ENCODE data around the gene KCNIP1. TPM values are rescaled to one million over a fixed set of nuclear protein-coding genes. Genes with fewer than 3 reads are reported as not detected.
A peak's percentile ranks its signal among the peaks of the same experiment; 100 is the strongest.

KCNIP1 gene
- total RNA-seq, 4 donors from 2014 or later, result 0.34 TPM; not detected in 3

DNA sequence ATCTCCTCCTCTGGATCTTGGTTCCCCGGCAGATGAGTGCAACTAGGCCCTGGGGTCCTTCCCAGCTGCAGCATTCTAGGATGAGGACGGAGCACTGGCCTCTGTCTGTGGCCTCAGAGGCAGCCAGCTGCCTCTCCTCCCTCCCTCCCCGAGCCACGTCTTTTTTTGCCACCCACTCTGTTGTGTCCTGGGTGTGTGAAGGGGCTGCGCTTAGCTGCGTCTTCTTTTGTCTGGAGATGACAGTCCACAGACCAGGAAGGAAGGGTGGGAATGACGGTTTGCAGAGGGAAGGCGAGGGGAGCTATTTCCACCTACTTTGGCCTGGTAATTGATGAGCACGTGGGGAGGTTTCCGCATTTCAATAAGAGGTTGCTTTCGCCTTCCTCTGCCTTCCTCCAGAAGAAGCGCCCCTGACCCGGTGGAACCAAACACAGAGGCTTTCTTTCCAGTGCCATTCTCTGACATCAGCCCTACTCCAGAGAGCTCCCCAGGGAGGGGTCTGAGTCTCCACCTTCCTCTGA lies 245.2 kb downstream of the KCNIP1 start:
- DNase-seq (ENCODE audit: low spot score in 2 of 2), result no peak
- Histone ChIP-seq H3K27me3 (peaks cover 13% of the 10 kb centered on the region), H3K9me3 (no peaks in the 10 kb centered on the region), H3K4me1 (peaks cover 23% of the 10 kb centered on the region), H3K27ac (no peak overlapping the region), H3K4me3 (no peak overlapping the region), H3K36me3 (no peaks in the 10 kb centered on the region)
- TF ChIP-seq, protein P1, sequence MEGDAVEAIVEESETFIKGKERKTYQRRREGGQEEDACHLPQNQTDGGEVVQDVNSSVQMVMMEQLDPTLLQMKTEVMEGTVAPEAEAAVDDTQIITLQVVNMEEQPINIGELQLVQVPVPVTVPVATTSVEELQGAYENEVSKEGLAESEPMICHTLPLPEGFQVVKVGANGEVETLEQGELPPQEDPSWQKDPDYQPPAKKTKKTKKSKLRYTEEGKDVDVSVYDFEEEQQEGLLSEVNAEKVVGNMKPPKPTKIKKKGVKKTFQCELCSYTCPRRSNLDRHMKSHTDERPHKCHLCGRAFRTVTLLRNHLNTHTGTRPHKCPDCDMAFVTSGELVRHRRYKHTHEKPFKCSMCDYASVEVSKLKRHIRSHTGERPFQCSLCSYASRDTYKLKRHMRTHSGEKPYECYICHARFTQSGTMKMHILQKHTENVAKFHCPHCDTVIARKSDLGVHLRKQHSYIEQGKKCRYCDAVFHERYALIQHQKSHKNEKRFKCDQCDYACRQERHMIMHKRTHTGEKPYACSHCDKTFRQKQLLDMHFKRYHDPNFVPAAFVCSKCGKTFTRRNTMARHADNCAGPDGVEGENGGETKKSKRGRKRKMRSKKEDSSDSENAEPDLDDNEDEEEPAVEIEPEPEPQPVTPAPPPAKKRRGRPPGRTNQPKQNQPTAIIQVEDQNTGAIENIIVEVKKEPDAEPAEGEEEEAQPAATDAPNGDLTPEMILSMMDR (IDR thresholded peaks at IDR 0.05), result no peak
- TF ChIP-seq POLR2A (IDR thresholded peaks at IDR 0.05) (no peak), POLR2AphosphoS5 (IDR thresholded peaks at IDR 0.05) (no peak), EP300 (IDR thresholded peaks at IDR 0.05) (no peak)
- WGBS, result 79% methylated on average over 13 of the region's 13 CpGs

DNA sequence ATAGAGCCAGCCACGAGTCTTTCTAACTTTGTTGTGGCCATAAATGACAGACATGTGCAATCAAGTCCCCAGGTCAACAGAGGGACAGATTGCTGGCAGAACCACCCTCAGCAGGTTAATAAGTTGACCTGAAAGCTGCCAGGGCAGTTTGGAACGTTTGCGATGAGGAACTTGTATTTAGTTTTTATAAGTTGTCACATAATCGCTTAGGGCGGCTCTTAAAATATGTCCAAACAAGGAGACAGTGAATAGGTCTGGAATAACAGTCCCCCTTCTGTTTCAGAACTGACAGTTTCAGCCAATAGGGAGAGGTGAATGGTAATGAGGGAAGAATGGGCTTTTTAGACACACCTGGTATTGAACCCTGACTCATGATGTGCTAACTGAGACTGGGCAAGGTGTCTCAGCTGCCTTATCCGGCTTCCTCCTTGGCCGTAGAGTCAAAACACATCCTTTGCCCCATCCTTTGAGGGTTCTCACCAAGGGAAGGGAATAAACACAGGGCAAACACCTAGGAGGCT lies 246.2 kb downstream of the KCNIP1 start:
- peaks cover 13% of the 10 kb centered on the region for H3K4me1 ChIP-seq
- no peaks in the 10 kb centered on the region for H3K9me3 ChIP-seq
- no peak overlapping the region for H3K4me3 ChIP-seq
- H3K27me3 ChIP-seq, result peaks cover 9% of the 10 kb centered on the region
- 63% methylated on average over 7 of the region's 7 CpGs for WGBS
- no peak for DNase-seq (ENCODE audit: low spot score in 2 of 2)
- TF ChIP-seq, protein P1 (IDR thresholded peaks at IDR 0.05), result no peak
- TF ChIP-seq POLR2AphosphoS5 (IDR thresholded peaks at IDR 0.05), result no peak
- TF ChIP-seq POLR2A (IDR thresholded peaks at IDR 0.05), result no peak
- TF ChIP-seq EP300 (IDR thresholded peaks at IDR 0.05), result no peak
- H3K27ac ChIP-seq, result no peak overlapping the region
- no peaks in the 10 kb centered on the region for H3K36me3 ChIP-seq

DNA sequence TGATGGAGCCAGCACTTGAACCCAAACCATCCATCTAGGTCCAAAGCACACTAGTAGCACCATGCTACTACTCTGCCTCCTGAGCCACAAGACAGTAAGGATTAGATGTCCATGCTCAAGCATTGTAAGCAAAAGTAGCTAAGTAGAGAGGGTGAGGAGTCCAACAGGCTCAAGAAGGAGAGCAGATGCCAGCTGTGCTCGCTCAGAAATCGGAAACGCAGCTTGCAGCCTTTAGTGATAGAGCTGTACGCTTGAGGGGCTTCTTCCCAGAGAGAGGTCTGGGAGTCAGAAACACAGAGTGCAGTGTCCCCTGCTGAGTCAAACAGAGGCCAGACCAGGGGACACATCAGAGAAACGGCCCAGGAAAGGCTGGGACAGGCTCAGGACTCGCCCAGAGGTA lies 247.0 kb downstream of the KCNIP1 start:
- Histone ChIP-seq H3K9me3 (no peaks in the 10 kb centered on the region), H3K27me3 (peaks cover 3% of the 10 kb centered on the region), H3K27ac (no peak overlapping the region), H3K4me3 (no peak overlapping the region), H3K4me1 (peaks cover 5% of the 10 kb centered on the region), H3K36me3 (no peaks in the 10 kb centered on the region)
- WGBS, result 85% methylated on average over 6 of the region's 6 CpGs
- no peak for DNase-seq (ENCODE audit: low spot score in 2 of 2)
- TF ChIP-seq EP300 (IDR thresholded peaks at IDR 0.05) (no peak), POLR2A (IDR thresholded peaks at IDR 0.05) (no peak), POLR2AphosphoS5 (IDR thresholded peaks at IDR 0.05) (no peak)
- TF ChIP-seq, protein P1 (IDR thresholded peaks at IDR 0.05), result no peak

DNA sequence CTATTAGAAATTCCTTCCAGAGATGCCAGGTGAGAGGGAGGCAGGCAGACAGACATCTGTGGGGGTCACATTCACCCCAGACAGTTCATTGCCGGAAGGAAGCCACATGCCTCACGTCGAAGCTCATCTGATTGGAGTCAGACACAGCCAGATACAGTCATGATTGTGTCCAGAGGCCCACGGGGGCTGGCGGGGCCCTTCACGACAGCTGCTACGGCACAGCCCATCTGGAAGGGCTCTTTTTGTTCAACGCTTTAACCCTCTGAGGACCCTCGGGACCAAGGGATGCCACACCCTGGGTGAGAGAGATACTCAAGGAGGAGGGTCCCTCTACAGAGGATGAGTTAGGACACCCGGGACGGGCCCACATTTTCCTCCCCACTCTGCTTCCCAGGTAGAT lies 247.8 kb downstream of the KCNIP1 start:
- H3K9me3 ChIP-seq, result no peaks in the 10 kb centered on the region
- no peak overlapping the region for H3K4me3 ChIP-seq
- H3K36me3 ChIP-seq, result no peaks in the 10 kb centered on the region
- peaks cover 3% of the 10 kb centered on the region for H3K27me3 ChIP-seq
- WGBS, result 52% methylated on average over 9 of the region's 11 CpGs
- peaks cover 4% of the 10 kb centered on the region for H3K4me1 ChIP-seq
- TF ChIP-seq POLR2A (IDR thresholded peaks at IDR 0.05) (no peak), EP300 (IDR thresholded peaks at IDR 0.05) (no peak), POLR2AphosphoS5 (IDR thresholded peaks at IDR 0.05) (no peak)
- TF ChIP-seq, protein P1 (IDR thresholded peaks at IDR 0.05), result no peak
- DNase-seq (ENCODE audit: low spot score in 2 of 2), result peak in 1 of 2 donors; percentile 69
- H3K27ac ChIP-seq, result no peak overlapping the region

DNA sequence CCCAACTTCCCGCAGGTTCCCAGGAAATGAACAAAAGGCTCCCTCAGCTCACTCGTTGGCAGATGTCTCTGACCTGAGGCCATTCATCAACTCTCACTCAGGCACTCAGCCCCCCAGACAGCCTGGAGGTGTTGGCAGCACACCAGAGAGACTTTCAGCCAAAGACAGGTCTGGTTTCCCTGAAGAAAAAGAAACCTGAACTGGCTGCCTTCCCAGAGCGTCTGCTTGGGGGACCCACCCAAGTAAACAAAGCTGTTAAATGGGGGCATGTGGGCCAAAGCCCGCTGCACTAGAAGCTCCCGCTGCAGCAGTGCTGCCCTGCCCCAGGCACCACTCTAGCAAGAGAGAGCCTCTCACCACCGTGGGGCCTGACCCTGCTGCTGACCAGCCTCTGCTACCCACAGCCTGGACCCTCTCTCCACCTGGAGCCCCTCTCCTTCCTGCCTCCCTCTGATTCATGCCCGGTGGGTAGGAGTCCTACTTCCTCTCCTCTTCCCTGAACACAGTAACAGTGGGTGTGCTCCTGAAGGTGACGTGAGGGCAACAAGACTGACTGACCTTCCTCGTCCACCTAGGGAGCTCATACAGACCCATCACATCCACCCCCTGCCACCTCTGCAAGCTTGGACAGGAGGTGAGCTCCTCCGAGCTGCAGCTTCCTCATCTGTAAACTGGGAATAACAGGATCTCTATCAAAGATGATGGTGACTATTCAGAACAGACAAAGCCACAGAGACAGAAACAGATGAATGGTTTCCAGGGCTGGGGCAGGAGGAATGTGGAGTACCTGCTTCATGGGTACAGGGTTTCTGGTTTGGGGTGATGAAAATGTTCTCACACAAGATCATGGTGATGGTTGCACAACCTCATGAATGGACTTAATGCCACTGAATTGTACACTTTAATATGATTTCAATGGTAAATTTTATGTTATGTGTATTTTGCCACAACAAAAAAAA lies 248.7 kb downstream of the KCNIP1 start:
- peaks cover 3% of the 10 kb centered on the region for H3K27me3 ChIP-seq
- H3K4me1 ChIP-seq, result peaks cover 4% of the 10 kb centered on the region
- DNase-seq (ENCODE audit: low spot score in 2 of 2), result peak in 1 of 2 donors; percentile 69
- TF ChIP-seq EP300 (IDR thresholded peaks at IDR 0.05), result no peak
- TF ChIP-seq, protein P1 (IDR thresholded peaks at IDR 0.05), result no peak
- no peak for TF ChIP-seq POLR2A (IDR thresholded peaks at IDR 0.05)
- no peak for TF ChIP-seq POLR2AphosphoS5 (IDR thresholded peaks at IDR 0.05)
- no peak overlapping the region for H3K4me3 ChIP-seq
- H3K36me3 ChIP-seq, result no peaks in the 10 kb centered on the region
- no peak overlapping the region for H3K27ac ChIP-seq
- 59% methylated on average over 8 of the region's 10 CpGs for WGBS
- no peaks in the 10 kb centered on the region for H3K9me3 ChIP-seq
